ENCODE data around the gene SNRNP70. TPM values are rescaled to one million over a fixed set of nuclear protein-coding genes. Genes with fewer than 3 reads are reported as not detected.
"Not testable (repeated sequence)": the region's sequence is repeated elsewhere in the genome, so short reads cannot be mapped to it uniquely, and the experiment has no call there.

The SNRNP70 gene
- total RNA-seq, 4 donors from 2014 or later: 78.7 to 241 (median 168) TPM

DNA sequence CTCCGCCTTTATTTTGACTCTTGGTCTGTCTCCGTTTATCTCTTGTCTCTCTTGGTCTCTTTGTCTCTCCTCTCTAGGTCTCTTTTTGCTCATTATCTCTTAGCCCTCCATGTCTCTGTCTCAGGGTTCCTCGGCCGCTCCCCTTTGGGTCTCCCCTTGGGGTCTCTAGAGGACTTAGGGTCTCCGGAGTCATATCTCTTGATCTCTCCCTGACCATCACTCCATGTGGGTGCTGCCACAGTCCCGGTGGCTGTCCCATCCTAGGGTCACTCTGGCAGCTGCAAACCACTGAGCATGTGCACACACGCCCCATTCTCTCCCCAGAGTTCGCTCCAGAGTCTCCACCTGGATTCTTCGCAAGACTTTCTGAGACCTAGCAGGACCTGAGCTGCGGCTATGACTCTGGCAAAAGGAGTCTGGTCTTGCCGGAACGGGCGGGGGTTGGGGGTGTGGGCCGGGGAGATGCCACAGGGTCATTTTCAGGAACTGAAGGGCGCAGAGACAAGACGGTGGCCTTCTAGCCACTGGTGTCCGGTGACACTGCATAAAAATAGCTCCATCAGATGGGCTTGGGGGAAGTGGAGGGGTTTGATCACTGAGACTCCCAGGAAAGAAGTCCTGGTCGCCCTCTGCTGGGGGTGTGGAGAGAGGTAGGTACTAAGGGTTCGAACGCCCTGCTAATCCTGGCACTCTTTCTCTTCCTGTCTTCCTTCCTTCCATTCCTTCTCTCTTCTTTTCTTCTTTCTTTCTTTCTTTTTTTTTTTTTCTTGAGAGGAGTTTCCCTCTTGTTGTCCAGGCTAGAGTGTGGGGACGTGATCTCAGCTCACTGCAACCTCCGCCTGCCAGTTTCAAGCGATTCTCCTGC is 11.5 kb upstream of the SNRNP70 start:
- DNase-seq: no peak
- peaks cover 5 to 59% (median 20%) of the 10 kb centered on the region in 4 donors for H3K27me3 ChIP-seq
- H3K27ac ChIP-seq: no peak overlapping the region
- H3K4me3 ChIP-seq: no peak overlapping the region
- H3K4me1 ChIP-seq: peaks cover 0 to 23% (median 3%) of the 10 kb centered on the region in 3 donors
- TF ChIP-seq, protein P1, sequence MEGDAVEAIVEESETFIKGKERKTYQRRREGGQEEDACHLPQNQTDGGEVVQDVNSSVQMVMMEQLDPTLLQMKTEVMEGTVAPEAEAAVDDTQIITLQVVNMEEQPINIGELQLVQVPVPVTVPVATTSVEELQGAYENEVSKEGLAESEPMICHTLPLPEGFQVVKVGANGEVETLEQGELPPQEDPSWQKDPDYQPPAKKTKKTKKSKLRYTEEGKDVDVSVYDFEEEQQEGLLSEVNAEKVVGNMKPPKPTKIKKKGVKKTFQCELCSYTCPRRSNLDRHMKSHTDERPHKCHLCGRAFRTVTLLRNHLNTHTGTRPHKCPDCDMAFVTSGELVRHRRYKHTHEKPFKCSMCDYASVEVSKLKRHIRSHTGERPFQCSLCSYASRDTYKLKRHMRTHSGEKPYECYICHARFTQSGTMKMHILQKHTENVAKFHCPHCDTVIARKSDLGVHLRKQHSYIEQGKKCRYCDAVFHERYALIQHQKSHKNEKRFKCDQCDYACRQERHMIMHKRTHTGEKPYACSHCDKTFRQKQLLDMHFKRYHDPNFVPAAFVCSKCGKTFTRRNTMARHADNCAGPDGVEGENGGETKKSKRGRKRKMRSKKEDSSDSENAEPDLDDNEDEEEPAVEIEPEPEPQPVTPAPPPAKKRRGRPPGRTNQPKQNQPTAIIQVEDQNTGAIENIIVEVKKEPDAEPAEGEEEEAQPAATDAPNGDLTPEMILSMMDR (IDR thresholded peaks at IDR 0.05): peak in 1 of 6 experiments; percentile 34
- TF ChIP-seq POLR2A (IDR thresholded peaks at IDR 0.05): no peak
- 46 to 53% methylated on average over 14 to 18 of the region's 23 CpGs for WGBS, 2 donors
- intact Hi-C loops (cut with DNase I): no loop called here
- no peaks in the 10 kb centered on the region for H3K9me3 ChIP-seq
- H3K36me3 ChIP-seq: no peaks in the 10 kb centered on the region

- TF ChIP-seq, protein P1 (IDR thresholded peaks at IDR 0.05): peak; percentile 37 to 80 (median 72)
- H3K27ac ChIP-seq; intact Hi-C loops (cut with DNase I); DNase-seq; H3K9me3 ChIP-seq; H3K36me3 ChIP-seq; H3K4me3 ChIP-seq: not testable (repeated sequence)
- peaks cover 0 to 23% (median 3%) of the 10 kb centered on the region in 3 donors for H3K4me1 ChIP-seq
- peaks cover 5 to 48% (median 16%) of the 10 kb centered on the region in 4 donors for H3K27me3 ChIP-seq
- WGBS, 2 donors: 19 to 26% methylated on average over 5 to 7 of the region's 9 CpGs
Observed at GRCh38 chr19:49074869-49075268, 10.4 kb upstream of the SNRNP70 start.

DNA sequence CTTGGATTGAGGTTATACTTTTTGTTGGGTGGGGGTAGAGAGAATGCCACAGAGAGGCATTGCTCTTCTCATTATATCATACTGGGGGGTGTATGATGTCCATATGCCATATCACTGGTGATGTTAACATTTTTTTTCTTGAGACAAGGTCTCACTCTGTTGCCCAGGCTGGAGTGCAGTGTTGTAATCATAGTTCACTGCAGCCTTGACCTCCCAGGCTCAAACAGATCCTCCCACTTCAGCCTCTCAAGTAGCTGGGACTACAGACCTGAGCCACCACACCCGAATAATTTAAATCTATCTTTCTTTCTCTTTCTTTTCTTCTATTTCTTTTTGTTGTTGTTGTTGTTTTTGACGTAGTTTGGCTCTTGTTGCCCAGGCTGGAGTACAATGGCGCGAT is 4.9 kb upstream of the SNRNP70 start:
- TF ChIP-seq POLR2A (IDR thresholded peaks at IDR 0.05): no peak
- TF ChIP-seq, protein P1 (IDR thresholded peaks at IDR 0.05): no peak
- Histone ChIP-seq H3K4me3 (no peak overlapping the region), H3K27ac (no peak overlapping the region), H3K27me3 (no peaks in the 10 kb centered on the region), H3K4me1 (peaks cover 4 to 9% (median 6%) of the 10 kb centered on the region in 3 donors), H3K36me3 (no peaks in the 10 kb centered on the region), H3K9me3 (no peaks in the 10 kb centered on the region)
- intact Hi-C loops (cut with DNase I): no loop called here
- WGBS, 2 donors: 85 to 93% methylated on average over 4 of the region's 4 CpGs
- DNase-seq: no peak

DNA sequence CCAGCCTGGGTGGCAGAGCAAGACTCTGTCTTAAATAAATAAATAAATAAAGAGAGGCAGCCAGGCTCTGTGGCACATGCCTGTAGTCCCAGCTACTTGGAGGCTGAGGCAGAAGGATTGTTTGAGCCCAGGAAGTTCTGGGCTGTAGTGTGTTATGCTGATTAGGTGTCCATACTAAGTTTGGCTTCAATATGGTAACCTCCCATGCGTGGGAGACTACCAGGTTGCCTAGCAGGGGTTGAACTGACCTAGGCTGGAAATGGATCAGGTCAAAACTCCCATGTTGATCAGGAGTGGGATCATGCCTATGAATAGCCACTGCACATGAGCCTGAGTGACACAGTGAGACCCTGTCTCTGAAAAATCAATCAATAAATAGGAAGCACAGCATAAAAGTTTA is 4.0 kb upstream of the SNRNP70 start:
- WGBS, 2 donors: 67 to 70% methylated on average over 1 of the region's 1 CpG
- Histone ChIP-seq H3K9me3 (no peaks in the 10 kb centered on the region), H3K27ac (no peak overlapping the region), H3K27me3 (no peaks in the 10 kb centered on the region), H3K4me1 (peaks cover 7 to 13% (median 9%) of the 10 kb centered on the region in 3 donors), H3K36me3 (no peaks in the 10 kb centered on the region), H3K4me3 (no peak overlapping the region)
- intact Hi-C loops (cut with DNase I): no loop called here
- no peak for DNase-seq
- TF ChIP-seq, protein P1 (IDR thresholded peaks at IDR 0.05): no peak
- TF ChIP-seq POLR2A (IDR thresholded peaks at IDR 0.05): no peak
